Stimulated activated CD4-positive, alpha-beta T cell treated with anti-CD3 and anti-CD28 coated beads, Interleukin-15, amount 100 ng/mL, for 1 hour (primary cell): ENCODE data around the gene CFAP58.

Experiments used
- DNase-seq, 2 donors: peaks; one replicate each; pipeline ENCODE4 v3.0.0-alpha.2; 2020; ENCODE audit warnings: low read depth in 1 of 2, low spot score in 1 of 2

Gene CFAP58

GRCh38 chr10:104368381-104368780, 14.7 kb downstream of the CFAP58 start:
- no peak for DNase-seq

- DNase-seq, result no peak
Observed at GRCh38 chr10:104371753-104372152, 18.1 kb downstream of the CFAP58 start.

- DNase-seq, result no peak
Observed at GRCh38 chr10:104374591-104374990, 21.0 kb downstream of the CFAP58 start.

GRCh38 chr10:104376784-104377300, 23.2 kb downstream of the CFAP58 start:
- DNase-seq, result no peak

GRCh38 chr10:104380336-104380735, 26.7 kb downstream of the CFAP58 start:
- DNase-seq, result no peak

DNA sequence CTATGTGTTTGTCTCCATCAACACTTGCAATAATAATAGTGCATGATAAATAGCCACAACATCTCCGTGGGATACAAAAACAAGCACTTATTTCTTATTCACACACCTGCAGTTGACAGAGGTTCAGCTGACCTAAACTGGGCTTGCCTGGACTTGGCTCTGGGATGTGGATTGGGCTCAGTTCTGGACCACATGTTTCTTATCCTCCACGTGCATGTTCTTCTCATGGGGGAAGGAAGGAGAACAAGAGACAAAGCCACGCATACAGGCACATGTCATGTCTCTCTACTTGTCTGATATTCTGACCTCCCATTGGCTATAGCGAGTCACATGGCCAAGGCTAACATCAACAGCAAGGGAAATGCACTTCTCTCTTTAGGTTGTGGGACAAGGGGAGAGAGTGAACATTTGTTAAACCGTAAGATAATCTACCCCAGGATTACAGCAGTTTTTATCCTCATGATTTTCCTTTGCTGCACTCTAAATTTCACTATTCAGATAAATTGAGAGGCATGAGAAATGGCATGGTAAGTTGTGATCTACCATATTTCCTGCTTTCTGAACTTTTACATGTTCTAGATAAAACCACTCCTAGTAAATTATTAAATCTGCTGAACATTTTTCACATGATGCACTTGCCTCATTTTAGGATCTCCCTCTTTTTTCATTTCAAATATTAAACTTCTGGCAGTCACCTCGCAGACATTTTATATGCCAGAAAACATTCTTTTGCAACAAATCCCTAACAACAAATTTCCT, 33.7 kb downstream of the CFAP58 start:
- no peak for DNase-seq

GRCh38 chr10:104388830-104389229, 35.2 kb downstream of the CFAP58 start:
- no peak for DNase-seq

- DNase-seq, result no peak
Observed at GRCh38 chr10:104391150-104391968, 37.7 kb downstream of the CFAP58 start.

GRCh38 chr10:104391969-104392296, 38.3 kb downstream of the CFAP58 start:
- no peak for DNase-seq

DNA sequence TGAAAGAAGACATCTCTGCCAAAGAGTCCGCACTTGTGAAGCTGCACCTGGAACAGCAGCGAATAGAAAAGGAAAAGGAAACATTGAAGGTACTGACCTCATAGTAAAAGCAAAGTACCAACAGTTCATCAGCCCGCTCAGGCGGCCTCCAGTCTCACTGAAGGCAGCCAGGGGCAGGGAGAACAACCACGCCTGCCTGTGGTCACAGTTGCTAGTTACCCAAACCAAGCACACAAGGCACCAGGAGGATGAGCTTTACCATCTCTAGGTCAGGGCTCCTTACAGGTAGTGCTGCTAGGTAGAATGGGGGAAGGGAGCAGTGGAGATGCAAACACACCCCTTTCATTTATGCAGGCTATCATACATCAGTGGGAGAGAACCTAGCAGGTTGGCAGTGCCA, 39.8 kb downstream of the CFAP58 start:
- DNase-seq, result no peak

DNA sequence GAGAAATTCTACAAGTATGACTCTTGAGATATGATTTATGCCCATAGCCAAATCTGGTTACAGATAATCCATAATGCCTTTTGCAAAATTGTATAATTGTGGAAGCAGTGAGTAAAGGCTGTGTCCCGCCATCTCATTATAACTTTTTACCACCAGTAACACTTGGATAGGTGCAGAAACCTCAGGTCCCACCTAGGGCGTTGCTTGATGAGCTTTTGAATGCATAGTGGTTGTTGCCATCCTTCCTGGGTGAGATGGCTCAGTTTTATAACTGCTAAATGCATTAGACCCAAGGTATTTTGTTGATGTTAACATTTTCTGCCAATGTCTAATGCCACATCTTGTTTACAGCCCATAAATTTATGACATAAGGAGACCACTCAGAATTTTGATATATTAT, 42.9 kb downstream of the CFAP58 start:
- DNase-seq, result no peak

DNA sequence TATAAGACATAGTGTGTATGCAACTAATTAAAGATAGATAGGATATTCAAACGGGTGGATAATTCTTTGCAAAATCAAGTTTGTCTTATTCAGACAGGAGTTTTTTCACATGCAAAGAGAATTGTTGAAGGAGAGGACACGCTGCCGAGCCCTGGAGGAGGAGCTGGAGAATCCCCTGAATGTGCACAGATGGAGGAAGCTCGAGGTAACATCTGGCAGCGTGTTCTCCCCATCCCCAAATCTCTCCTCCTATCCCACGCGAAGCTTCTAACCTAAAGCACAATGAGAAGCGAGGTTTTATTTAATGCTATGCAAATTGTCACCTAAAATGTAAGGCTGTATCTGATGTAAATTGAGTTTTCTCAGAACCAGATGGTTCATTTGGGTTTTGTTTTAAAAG, 50.0 kb downstream of the CFAP58 start:
- DNase-seq, result no peak

- no peak for DNase-seq
Observed at GRCh38 chr10:104406715-104407650, 53.4 kb downstream of the CFAP58 start.

GRCh38 chr10:104413528-104413927, 59.9 kb downstream of the CFAP58 start:
- DNase-seq, result no peak

GRCh38 chr10:104415526-104416165, 62.0 kb downstream of the CFAP58 start:
- no peak for DNase-seq

GRCh38 chr10:104416851-104417250, 63.2 kb downstream of the CFAP58 start:
- no peak for DNase-seq

GRCh38 chr10:104417637-104418292, 64.1 kb downstream of the CFAP58 start:
- DNase-seq, result no peak

- no peak for DNase-seq
Observed at GRCh38 chr10:104424719-104425118, 71.1 kb downstream of the CFAP58 start.

- DNase-seq, result no peak
Observed at GRCh38 chr10:104427989-104428388, 74.4 kb downstream of the CFAP58 start.

DNA sequence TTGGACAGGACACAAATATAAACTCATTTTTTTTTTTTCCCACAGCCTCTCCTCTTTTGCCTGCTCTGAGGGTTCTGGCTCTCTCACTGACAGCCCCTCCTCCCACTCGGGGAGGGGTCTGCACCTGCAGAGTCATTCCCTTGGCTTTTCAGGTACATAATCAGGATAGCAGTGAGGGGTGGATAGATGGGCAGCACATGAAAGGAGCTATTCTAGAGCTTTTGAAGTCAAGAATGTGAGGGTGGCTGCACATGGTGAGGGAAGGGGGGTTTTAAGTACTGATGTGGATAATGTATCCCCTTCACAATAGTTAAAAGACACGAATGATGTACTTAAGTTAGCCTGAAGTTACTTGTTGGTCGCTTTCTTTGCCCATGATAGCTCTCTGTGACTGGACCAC, 76.2 kb downstream of the CFAP58 start:
- DNase-seq, result no peak
